Esophagus muscularis mucosa (tissue), 3 donors: Measurements from ENCODE around the gene BRPF1.

Experiments used
- CTCF ChIP-seq, 3 experiments: fragments of 200-600 bp in 2 of 3; fragments of 450-650 bp in 1 of 3; sonication (generic) in 2 of 3; IDR thresholded peaks; one replicate each; pipeline ENCODE4 v1.5.1; 2017 to 2019; ENCODE audit warnings: antibody characterized with exemption in 3 of 3, mild to moderate bottlenecking in 2 of 3, moderate library complexity in 1 of 3
- POLR2A ChIP-seq: fragments of 450-650 bp; IDR thresholded peaks from one replicate; pipeline ENCODE4 v1.6.1; 2017; ENCODE audit warnings: antibody characterized with exemption, moderate library complexity, mild to moderate bottlenecking, low read depth

- TF ChIP-seq POLR2A (no peak), CTCF (IDR thresholded peaks at IDR 0.05) (no peak)
Measured at GRCh38 chr3:9685216-9686049, 46.1 kb upstream of the BRPF1 start.
